ENCODE measurements around the gene NADSYN1.

The NADSYN1 gene

GRCh38 chr11:71429701-71430100 is 23.3 kb upstream of the NADSYN1 start:
- H3K9me3 ChIP-seq (replicated peaks in 1 of 11), result no peaks in the 10 kb centered on the region; a peak in 1 of 22 replicates
- no peak overlapping the region for H3K27ac ChIP-seq
- peaks cover 5 to 19% (median 15%) of the 10 kb centered on the region in 10 experiments; a peak in 19 of 20 replicates for H3K4me1 ChIP-seq
- H3K27me3 ChIP-seq, result no peaks in the 10 kb centered on the region
- H3K9ac ChIP-seq, result no peak overlapping the region
- H3K4me2 ChIP-seq, result no peak overlapping the region
- H3K36me3 ChIP-seq, result peaks cover 0 to 11% (median 6%) of the 10 kb centered on the region in 11 experiments; a peak in 16 of 22 replicates
- TF ChIP-seq Cebpa-rat (IDR thresholded peaks at IDR 0.05), result no peak
- no peak overlapping the region for H3K4me3 ChIP-seq
- peaks cover 0 to 21% (median 8%) of the 10 kb centered on the region in 11 experiments; a peak in 7 of 22 replicates for H4K20me1 ChIP-seq

GRCh38 chr11:71430166-71430565 is 22.8 kb upstream of the NADSYN1 start:
- Histone ChIP-seq H3K4me2 (no peak overlapping the region), H3K27ac (no peak overlapping the region), H3K36me3 (peaks cover 0 to 15% (median 10%) of the 10 kb centered on the region in 11 experiments; a peak in 19 of 22 replicates), H3K9me3 (replicated peaks in 1 of 11) (no peaks in the 10 kb centered on the region; a peak in 1 of 22 replicates), H4K20me1 (peaks cover 0 to 26% (median 11%) of the 10 kb centered on the region in 11 experiments; a peak in 7 of 22 replicates), H3K27me3 (no peaks in the 10 kb centered on the region), H3K9ac (no peak overlapping the region), H3K4me3 (no peak overlapping the region), H3K4me1 (peaks cover 9 to 24% (median 20%) of the 10 kb centered on the region in 10 experiments; a peak in 19 of 20 replicates)
- no peak for TF ChIP-seq Cebpa-rat (IDR thresholded peaks at IDR 0.05)

GRCh38 chr11:71431271-71431670 is 21.7 kb upstream of the NADSYN1 start:
- TF ChIP-seq Cebpa-rat (IDR thresholded peaks at IDR 0.05), result no peak

GRCh38 chr11:71432761-71433647 is 20.0 kb upstream of the NADSYN1 start:
- H3K4me3 ChIP-seq, result no peak overlapping the region
- TF ChIP-seq Cebpa-rat (IDR thresholded peaks at IDR 0.05), result no peak
- peaks cover 0 to 43% (median 37%) of the 10 kb centered on the region in 11 experiments; a peak in 20 of 22 replicates for H3K36me3 ChIP-seq
- no peaks in the 10 kb centered on the region; a peak in 1 of 22 replicates for H3K9me3 ChIP-seq (replicated peaks in 1 of 11)
- H3K9ac ChIP-seq, result peak overlapping the region in 1 of 11 experiments; percentile 15; a peak in 1 of 22 replicates
- H3K4me2 ChIP-seq, result peak overlapping the region in 5 of 11 experiments; percentile 35 to 64 (median 44); a peak in 6 of 22 replicates
- peaks cover 0 to 48% (median 15%) of the 10 kb centered on the region in 11 experiments; a peak in 8 of 22 replicates for H4K20me1 ChIP-seq
- no peak overlapping the region for H3K27ac ChIP-seq
- H3K4me1 ChIP-seq, result peaks cover 10 to 28% (median 21%) of the 10 kb centered on the region in 10 experiments; a peak in 19 of 20 replicates
- no peaks in the 10 kb centered on the region for H3K27me3 ChIP-seq

More at GRCh38 chr11:71431271-71431670, 21.7 kb upstream of the NADSYN1 start:
- no peak overlapping the region for H3K4me2 ChIP-seq
- peaks cover 0 to 26% (median 21%) of the 10 kb centered on the region in 11 experiments; a peak in 19 of 22 replicates for H3K36me3 ChIP-seq
- no peak overlapping the region for H3K27ac ChIP-seq
- H3K9ac ChIP-seq, result no peak overlapping the region
- no peaks in the 10 kb centered on the region; a peak in 1 of 22 replicates for H3K9me3 ChIP-seq (replicated peaks in 1 of 11)
- H3K4me1 ChIP-seq, result peaks cover 10 to 28% (median 21%) of the 10 kb centered on the region in 10 experiments; a peak in 19 of 20 replicates
- H3K27me3 ChIP-seq, result no peaks in the 10 kb centered on the region
- H3K4me3 ChIP-seq, result no peak overlapping the region
- H4K20me1 ChIP-seq, result peaks cover 0 to 34% (median 11%) of the 10 kb centered on the region in 11 experiments; a peak in 7 of 22 replicates

DNA sequence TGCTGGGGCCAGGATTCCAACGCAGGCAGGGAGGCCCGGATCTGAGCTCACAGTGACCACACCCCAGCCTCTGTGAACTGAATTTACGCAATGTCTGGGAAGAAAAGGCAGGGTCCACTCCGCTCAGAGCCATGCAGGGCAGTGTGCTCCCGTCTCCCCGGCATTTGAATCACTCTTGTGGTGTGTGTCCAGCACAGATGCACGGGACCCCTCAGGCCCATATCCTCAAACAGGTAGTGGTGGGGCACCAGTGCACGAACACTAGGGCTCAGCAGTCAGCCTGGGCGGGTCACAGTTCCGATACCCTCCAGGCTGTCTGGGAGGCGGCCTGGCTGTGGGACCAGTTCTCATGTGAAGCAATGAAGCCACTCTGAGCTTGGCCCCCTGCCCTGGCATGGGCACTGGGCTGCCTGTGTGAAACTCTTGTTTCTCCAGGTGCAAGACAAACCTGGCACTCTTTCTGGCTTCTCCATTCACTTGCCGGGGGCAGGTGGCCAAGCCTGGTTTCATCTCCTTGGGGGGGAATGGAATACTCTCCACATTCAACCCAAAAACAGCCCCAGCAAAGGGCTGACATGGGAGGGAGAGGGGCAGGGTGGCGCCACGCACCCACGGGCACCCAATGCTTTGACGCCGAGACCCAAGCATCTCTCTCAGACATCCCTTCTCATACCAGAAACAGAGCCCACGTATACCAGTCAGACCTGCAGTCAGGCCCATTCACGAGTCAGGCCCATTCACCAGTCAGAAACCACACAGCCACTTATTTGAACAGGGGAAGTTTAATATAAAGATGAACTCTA is 19.2 kb upstream of the NADSYN1 start:
- no peak for TF ChIP-seq Cebpa-rat (IDR thresholded peaks at IDR 0.05)
- Histone ChIP-seq H4K20me1 (peaks cover 0 to 56% (median 16%) of the 10 kb centered on the region in 11 experiments; a peak in 8 of 22 replicates), H3K36me3 (peaks cover 8 to 51% (median 46%) of the 10 kb centered on the region in 11 experiments)

DNA sequence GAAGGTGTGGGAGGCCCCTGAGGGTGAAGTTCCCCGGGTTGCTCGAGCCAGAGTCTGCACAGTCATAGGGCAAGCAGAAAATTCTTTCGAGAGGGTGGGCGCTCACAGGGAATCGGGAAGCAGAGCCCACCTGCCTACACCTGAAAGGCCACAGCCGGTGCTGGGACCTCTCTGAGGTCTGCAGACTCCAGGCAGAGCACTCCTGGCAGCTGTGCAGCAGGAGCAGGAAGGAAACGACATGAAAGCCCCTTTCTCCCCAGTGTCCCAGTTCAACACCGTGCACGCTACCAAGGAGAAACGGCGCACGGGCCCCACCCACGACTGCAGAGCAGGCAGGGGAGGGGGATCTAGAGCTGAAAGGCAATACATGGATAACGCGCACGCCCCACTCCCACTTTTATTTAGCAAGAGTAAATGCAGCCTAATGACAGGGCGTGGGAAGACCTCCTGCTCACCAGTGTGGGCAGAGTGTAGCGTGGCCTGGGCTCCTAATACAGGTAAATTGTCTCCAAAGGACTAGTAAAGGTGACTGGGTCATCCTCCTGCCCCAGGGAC is 18.4 kb upstream of the NADSYN1 start:
- Histone ChIP-seq H3K36me3 (peaks cover 16 to 59% (median 54%) of the 10 kb centered on the region in 11 experiments), H4K20me1 (peaks cover 0 to 63% (median 16%) of the 10 kb centered on the region in 11 experiments; a peak in 8 of 22 replicates), H3K9me3 (replicated peaks in 1 of 11) (no peaks in the 10 kb centered on the region), H3K4me2 (peak overlapping the region in 9 of 11 experiments; percentile 6 to 64 (median 44); a peak in 12 of 22 replicates), H3K9ac (no peak overlapping the region; a peak in 1 of 22 replicates), H3K27me3 (no peaks in the 10 kb centered on the region), H3K4me3 (no peak overlapping the region), H3K4me1 (peaks cover 10 to 28% (median 21%) of the 10 kb centered on the region in 10 experiments; a peak in 19 of 20 replicates), H3K27ac (no peak overlapping the region)
- no peak for TF ChIP-seq Cebpa-rat (IDR thresholded peaks at IDR 0.05)

More for the DNA sequence above, 19.2 kb upstream of the NADSYN1 start:
- Histone ChIP-seq H3K9ac (peak overlapping the region in 2 of 11 experiments; percentile 1 to 15; a peak in 1 of 22 replicates), H3K27me3 (no peaks in the 10 kb centered on the region), H3K4me1 (peaks cover 10 to 28% (median 21%) of the 10 kb centered on the region in 10 experiments; a peak in 19 of 20 replicates), H3K4me2 (peak overlapping the region in 8 of 11 experiments; percentile 20 to 64 (median 44); a peak in 11 of 22 replicates), H3K9me3 (replicated peaks in 1 of 11) (no peaks in the 10 kb centered on the region), H3K4me3 (no peak overlapping the region), H3K27ac (peak overlapping the region in 2 of 11 experiments; percentile 4 to 23; a peak in 1 of 22 replicates)

DNA sequence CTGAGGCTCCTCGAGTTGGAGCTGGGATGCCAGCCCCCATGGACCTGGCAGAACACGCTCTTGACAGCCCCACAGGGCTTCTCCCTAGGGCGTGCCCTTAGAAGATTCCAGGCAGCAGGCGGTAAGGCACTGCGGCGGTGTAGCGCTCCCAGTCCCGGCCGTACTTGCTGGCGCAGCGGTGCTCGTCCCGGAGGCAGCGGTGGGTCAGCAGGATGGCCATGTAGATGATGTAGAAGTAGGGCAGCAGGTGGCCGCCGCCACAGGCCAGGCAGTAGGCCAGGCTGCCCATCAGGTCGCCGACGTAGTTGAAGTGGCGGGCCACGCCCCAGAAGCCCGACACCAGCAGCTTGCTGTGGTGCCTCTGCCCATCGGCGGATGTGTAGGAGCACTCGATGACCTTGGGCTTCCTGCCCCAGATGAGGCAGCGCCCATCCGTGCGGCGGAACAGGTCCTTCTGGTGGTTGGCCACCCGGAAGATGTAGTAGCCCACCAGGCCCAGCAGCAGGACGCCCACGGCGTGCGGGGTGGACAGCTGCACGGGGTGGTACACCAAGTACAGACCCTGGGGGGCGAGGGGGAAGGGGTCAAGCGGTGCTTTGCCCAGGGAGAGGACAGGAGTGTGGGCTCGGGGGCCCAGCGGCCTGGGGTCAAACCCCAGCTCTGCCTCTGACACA is 17.6 kb upstream of the NADSYN1 start:
- no peak overlapping the region for H3K9ac ChIP-seq

More for the DNA sequence above, 17.6 kb upstream of the NADSYN1 start:
- no peak overlapping the region for H3K4me3 ChIP-seq
- peaks cover 10 to 28% (median 21%) of the 10 kb centered on the region in 10 experiments; a peak in 19 of 20 replicates for H3K4me1 ChIP-seq
- TF ChIP-seq Cebpa-rat (IDR thresholded peaks at IDR 0.05), result no peak
- H3K27me3 ChIP-seq, result no peaks in the 10 kb centered on the region
- H3K36me3 ChIP-seq, result peaks cover 21 to 67% (median 61%) of the 10 kb centered on the region in 11 experiments
- no peak overlapping the region for H3K27ac ChIP-seq
- H4K20me1 ChIP-seq, result peaks cover 0 to 63% (median 16%) of the 10 kb centered on the region in 11 experiments; a peak in 8 of 22 replicates
- H3K4me2 ChIP-seq, result peak overlapping the region in 7 of 11 experiments; percentile 6 to 58 (median 33); a peak in 4 of 22 replicates
- no peaks in the 10 kb centered on the region for H3K9me3 ChIP-seq (replicated peaks in 1 of 11)
